OCI-LY3 (cell line): Measurements from ENCODE around the gene ROCK2.

ENCODE experiments used
- H2AFZ ChIP-seq: fragments of 200-600, 300-600 bp; shearing (Covaris generic); 2 replicates; pipeline ENCODE4 v1.6.0; 2014; ENCODE audit warnings: antibody characterized with exemption, low read depth, low read length
- H3K27ac ChIP-seq: fragments of 200-600, 300-600 bp; sonication (generic); 2 replicates; pipeline ENCODE4 v1.5.1; 2014; ENCODE audit warnings: mild to moderate bottlenecking, low read length, moderate library complexity, mixed read lengths
- H3K27me3 ChIP-seq: fragments of 200-600, 300-600 bp; sonication (generic); 2 replicates; pipeline ENCODE4 v1.6.1; 2014; ENCODE audit warnings: low read depth, low read length, mixed read lengths
- H3K36me3 ChIP-seq: fragments of 200-600, 300-600 bp; sonication (generic); replicated peaks from 2 replicates; pipeline ENCODE3; 2014; ENCODE audit warnings: low read depth, low read length, mixed read lengths
- H3K4me1 ChIP-seq: fragments of 300-600, 200-600 bp; sonication (generic); 2 replicates; pipeline ENCODE4 v1.6.1; 2014; ENCODE audit warnings: low read length, mixed read lengths
- H3K4me2 ChIP-seq: fragments of 200-600, 300-600 bp; sonication (generic); 2 replicates; pipeline ENCODE4 v1.6.1; 2014; ENCODE audit warnings: low read length, mixed read lengths
- H3K4me3 ChIP-seq: fragments of 300-600, 200-600 bp; sonication (generic); 2 replicates; pipeline ENCODE4 v1.5.1; 2014; ENCODE audit warnings: antibody characterized with exemption, mild to moderate bottlenecking, low read length, moderate library complexity
- H3K79me2 ChIP-seq: fragments of 300-600, 200-600 bp; shearing (Covaris generic); 2 replicates; pipeline ENCODE4 v1.6.1; 2014; ENCODE audit warnings: mild to moderate bottlenecking, low read length, mixed read lengths
- H3K9ac ChIP-seq: fragments of 300-600, 200-600 bp; shearing (Covaris generic); 2 replicates; pipeline ENCODE4 v1.6.0; 2014; ENCODE audit warnings: mild to moderate bottlenecking, low read length, moderate library complexity
- H3K9me3 ChIP-seq: fragments of 200-600, 300-600 bp; shearing (Covaris generic); 2 replicates; pipeline ENCODE4 v1.6.1; 2014; ENCODE audit warnings: low read length, mixed read lengths; ENCODE audit not compliant: insufficient read depth
- H4K20me1 ChIP-seq: fragments of 200-600, 300-600 bp; sonication (generic); 2 replicates; pipeline ENCODE4 v1.6.1; 2016; ENCODE audit warnings: low read length, mixed read lengths; ENCODE audit not compliant: insufficient read depth
- CTCF ChIP-seq: fragments of 200-600, 300-600 bp; sonication (generic); IDR thresholded peaks from 2 replicates; pipeline ENCODE4 v1.5.1; 2014; ENCODE audit warnings: antibody characterized with exemption, low read length, low read depth
- EZH2phosphoT487 ChIP-seq: fragments of 200-600 bp; shearing (Covaris generic); IDR thresholded peaks from 2 replicates; pipeline ENCODE4 v1.6.1; 2018; ENCODE audit warnings: antibody characterized with exemption, mixed run types, low read depth

ROCK2 gene

GRCh38 chr2:11196246-11196645 lies 148.2 kb downstream of the ROCK2 start:
- Histone ChIP-seq H3K9me3 (no peaks in the 10 kb centered on the region), H4K20me1 (no peaks in the 10 kb centered on the region), H3K36me3 (peaks cover 31% of the 10 kb centered on the region), H3K9ac (no peak overlapping the region), H3K4me1 (peaks cover 5% of the 10 kb centered on the region), H3K27ac (no peak overlapping the region), H3K4me2 (no peak overlapping the region), H3K4me3 (no peak overlapping the region), H3K79me2 (no peaks in the 10 kb centered on the region), H2AFZ (no peak overlapping the region), H3K27me3 (no peaks in the 10 kb centered on the region)
- no peak for TF ChIP-seq EZH2phosphoT487
- no peak for TF ChIP-seq CTCF

GRCh38 chr2:11187731-11188130 lies 156.7 kb downstream of the ROCK2 start:
- H3K9ac ChIP-seq, result no peak overlapping the region
- H3K79me2 ChIP-seq, result no peaks in the 10 kb centered on the region
- H3K4me2 ChIP-seq, result no peak overlapping the region
- no peaks in the 10 kb centered on the region for H3K27me3 ChIP-seq
- H3K4me3 ChIP-seq, result no peak overlapping the region
- TF ChIP-seq CTCF (no peak), EZH2phosphoT487 (no peak)
- no peaks in the 10 kb centered on the region for H3K4me1 ChIP-seq
- H2AFZ ChIP-seq, result no peak overlapping the region
- no peaks in the 10 kb centered on the region for H3K9me3 ChIP-seq
- no peak overlapping the region for H3K27ac ChIP-seq
- peaks cover 6% of the 10 kb centered on the region for H3K36me3 ChIP-seq
- no peaks in the 10 kb centered on the region for H4K20me1 ChIP-seq

- Histone ChIP-seq H3K79me2 (no peaks in the 10 kb centered on the region), H3K4me1 (no peaks in the 10 kb centered on the region), H3K9me3 (no peaks in the 10 kb centered on the region), H2AFZ (no peak overlapping the region), H3K9ac (no peak overlapping the region), H3K27ac (no peak overlapping the region), H4K20me1 (no peaks in the 10 kb centered on the region), H3K36me3 (peaks cover 7% of the 10 kb centered on the region), H3K4me3 (no peak overlapping the region), H3K27me3 (no peaks in the 10 kb centered on the region), H3K4me2 (no peak overlapping the region)
- TF ChIP-seq CTCF (no peak), EZH2phosphoT487 (no peak)
Observed at GRCh38 chr2:11187083-11187619, 157.3 kb downstream of the ROCK2 start.

- Histone ChIP-seq H3K36me3 (peaks cover 5% of the 10 kb centered on the region), H3K79me2 (no peaks in the 10 kb centered on the region), H3K4me2 (no peak overlapping the region), H3K4me1 (no peaks in the 10 kb centered on the region), H3K9ac (no peak overlapping the region), H3K9me3 (no peaks in the 10 kb centered on the region), H3K27ac (no peak overlapping the region), H2AFZ (no peak overlapping the region), H3K4me3 (no peak overlapping the region), H4K20me1 (no peaks in the 10 kb centered on the region), H3K27me3 (no peaks in the 10 kb centered on the region)
- TF ChIP-seq CTCF (no peak), EZH2phosphoT487 (no peak)
Observed at GRCh38 chr2:11186145-11186544, 158.3 kb downstream of the ROCK2 start.
